MCF 10A (cell line): ENCODE measurements around the gene EMX1. TPM values are rescaled to one million over a fixed set of nuclear protein-coding genes. Genes with fewer than 3 reads are reported as not detected.

Source experiments
- BruUV-seq: library from RNA; stranded (reverse); fragments of 400-500 nt; replicated peaks from 2 replicates; lab custom pipeline; 2021; lab: Mats Ljungman, UMichigan
- CTCF ChIA-PET: fragments of 300-600 bp; sonication (Branson Sonifier 250); formaldehyde crosslinking; extraction: SDS; loops from one replicate; lab custom pipeline; 2021; ENCODE audit warnings: antibody characterized with exemption, inconsistent platforms; lab: Yijun Ruan, JAX
- POLR2A ChIA-PET: fragments of 300-600, 350-650 bp; sonication (Branson Sonifier 250); formaldehyde crosslinking; extraction: SDS; loops from one replicate; lab custom pipeline; 2020; ENCODE audit warnings: antibody characterized with exemption, inconsistent platforms; lab: Yijun Ruan, JAX
- DNase-seq: peaks from one replicate; pipeline ENCODE4 v3.0.0-alpha.2; 2018; ENCODE audit not compliant: unreplicated experiment
- H3K27ac Mint-ChIP-seq: one replicate; pipeline ENCODE4 v1.8.0; 2022; ENCODE audit warnings: mild to moderate bottlenecking, low read depth, mixed read lengths; ENCODE audit not compliant: unreplicated experiment
- H3K27me3 Mint-ChIP-seq: one replicate; pipeline ENCODE4 v1.8.0; 2022; ENCODE audit warnings: mixed read lengths; ENCODE audit not compliant: insufficient read depth, unreplicated experiment
- H3K36me3 Mint-ChIP-seq: one replicate; pipeline ENCODE4 v1.8.0; 2022; ENCODE audit warnings: mild to moderate bottlenecking, moderate library complexity, mixed read lengths; ENCODE audit not compliant: insufficient read depth, unreplicated experiment
- H3K4me1 Mint-ChIP-seq: one replicate; pipeline ENCODE4 v1.8.0; 2022; ENCODE audit warnings: mixed read lengths; ENCODE audit not compliant: insufficient read depth, unreplicated experiment
- H3K4me3 Mint-ChIP-seq: one replicate; pipeline ENCODE4 v1.8.0; 2022; ENCODE audit warnings: mild to moderate bottlenecking, moderate library complexity, mixed read lengths; ENCODE audit not compliant: unreplicated experiment
- H3K9me3 Mint-ChIP-seq: one replicate; pipeline ENCODE4 v1.8.0; 2022; ENCODE audit warnings: mixed read lengths; ENCODE audit not compliant: unreplicated experiment
- CTCF ChIP-seq: fragments of 200-600 bp; IDR thresholded peaks from one replicate; pipeline ENCODE4 v1.8.0; 2022; ENCODE audit warnings: antibody characterized with exemption, mild to moderate bottlenecking; ENCODE audit not compliant: unreplicated experiment
- intact Hi-C: fragments of 100-400 bp; cut with micrococcal nuclease; formaldehyde crosslinking; loops from 2 replicates; pipeline ENCODE4 v1.14.1; 2022
- total RNA-seq: library from RNA; stranded (reverse); gene quantifications from 2 replicates; pipeline ENCODE4 v1.2.3, GENCODE V29; 2022

Gene EMX1
- total RNA-seq, 1 experiment from 2014 or later = not detected

- no peaks in the 10 kb centered on the region for H3K27me3 Mint-ChIP-seq
- H3K36me3 Mint-ChIP-seq = no peaks in the 10 kb centered on the region
- BruUV-seq = no TSS peak
- CTCF ChIA-PET = interaction anchor here (1.0 to 1.8 kb wide), 3 partner anchors 11 to 197 kb away, joined by 3 to 8 read pairs (median 6); no protein-coding TSS in a partner anchor
- intact Hi-C loops = no loop called here
- H3K27ac Mint-ChIP-seq = no peak overlapping the region
- no peaks in the 10 kb centered on the region for H3K9me3 Mint-ChIP-seq
- POLR2A ChIA-PET = no interaction called here
- H3K4me1 Mint-ChIP-seq = peaks cover 9% of the 10 kb centered on the region
- no peak for TF ChIP-seq CTCF
- H3K4me3 Mint-ChIP-seq = no peak overlapping the region
- DNase-seq = no peak
Observed at GRCh38 chr2:72980535-72981217, 63.4 kb downstream of the EMX1 start.

- no peak for DNase-seq
- H3K36me3 Mint-ChIP-seq = peaks cover 3% of the 10 kb centered on the region
- H3K4me3 Mint-ChIP-seq = no peak overlapping the region
- CTCF ChIA-PET = interaction anchor here (1.8 kb wide), 1 partner anchor 10 kb away, joined by 6 read pairs; no protein-coding TSS in a partner anchor
- H3K27ac Mint-ChIP-seq = no peak overlapping the region
- POLR2A ChIA-PET = no interaction called here
- no peaks in the 10 kb centered on the region for H3K27me3 Mint-ChIP-seq
- no peaks in the 10 kb centered on the region for H3K9me3 Mint-ChIP-seq
- no peak for TF ChIP-seq CTCF
- H3K4me1 Mint-ChIP-seq = peaks cover 9% of the 10 kb centered on the region
- no TSS peak for BruUV-seq
- intact Hi-C loops = no loop called here
Observed at GRCh38 chr2:72981536-72981935, 64.2 kb downstream of the EMX1 start.

DNA sequence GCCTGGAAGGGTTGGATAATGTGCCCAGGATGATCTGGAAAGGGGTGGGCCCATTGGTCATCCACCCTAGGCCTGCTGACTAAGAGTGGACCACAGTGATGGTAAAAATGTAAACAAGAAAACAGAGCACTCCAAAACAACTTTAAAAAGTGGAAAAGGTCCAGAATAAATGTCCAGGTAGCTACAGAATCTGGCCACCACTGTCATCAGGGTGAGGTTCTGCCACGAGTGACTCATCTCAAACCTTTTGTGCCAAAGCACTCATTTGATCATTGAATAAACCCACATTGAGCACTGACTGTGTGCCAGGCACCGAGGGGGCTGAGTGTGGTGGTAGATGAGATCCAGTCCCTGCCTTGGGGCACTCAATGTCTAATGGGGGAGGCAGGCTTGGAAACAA is 64.9 kb downstream of the EMX1 start:
- ChIA-PET CTCF (interaction anchor here (0.6 to 3.0 kb wide), 5 partner anchors 9 to 469 kb away, joined by 3 to 13 read pairs (median 5); no protein-coding TSS in a partner anchor), POLR2A (no interaction called here)
- Mint-ChIP-seq H3K4me1 (peaks cover 9% of the 10 kb centered on the region), H3K4me3 (no peak overlapping the region), H3K27me3 (no peaks in the 10 kb centered on the region), H3K36me3 (peaks cover 6% of the 10 kb centered on the region), H3K27ac (no peak overlapping the region), H3K9me3 (no peaks in the 10 kb centered on the region)
- TF ChIP-seq CTCF = no peak
- DNase-seq = no peak
- no TSS peak for BruUV-seq
- intact Hi-C loops = no loop called here

DNA sequence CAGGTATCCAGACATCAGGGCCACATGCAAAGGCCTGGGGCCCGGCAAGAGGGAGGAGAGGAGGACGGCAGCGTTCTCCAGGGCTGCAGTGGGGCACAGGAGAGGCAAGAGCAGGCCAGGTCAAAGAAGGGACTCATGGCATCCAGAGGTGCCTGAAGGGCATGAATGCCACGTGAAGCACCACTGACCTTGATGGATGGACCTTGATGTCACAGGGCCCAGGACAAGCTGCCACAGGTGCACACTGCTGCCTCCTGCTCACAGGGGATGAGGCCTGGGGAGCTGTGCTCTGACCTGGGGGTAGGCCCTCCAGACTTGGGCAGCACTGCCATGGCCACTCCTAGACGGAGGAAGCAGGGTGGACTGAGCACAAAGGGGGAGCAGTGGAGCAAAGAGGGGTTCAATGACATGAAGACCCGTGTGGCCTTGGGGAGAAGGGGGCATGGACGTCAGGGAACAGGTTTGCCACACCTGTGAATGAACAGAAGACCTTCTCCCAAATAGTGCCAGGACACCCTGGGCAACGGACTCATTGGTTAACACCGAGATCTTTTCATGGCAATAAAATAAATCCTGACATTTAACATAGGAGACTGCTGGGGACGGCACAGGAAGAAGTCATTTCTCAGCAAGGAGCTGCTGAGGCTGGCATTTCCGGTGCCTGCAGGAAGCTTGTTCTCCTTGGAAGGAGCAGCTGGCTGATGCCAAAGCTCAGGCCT is 65.6 kb downstream of the EMX1 start:
- Mint-ChIP-seq H3K4me1 (peaks cover 9% of the 10 kb centered on the region), H3K9me3 (no peaks in the 10 kb centered on the region), H3K4me3 (no peak overlapping the region), H3K27me3 (no peaks in the 10 kb centered on the region), H3K36me3 (peaks cover 6% of the 10 kb centered on the region), H3K27ac (no peak overlapping the region)
- POLR2A ChIA-PET = no interaction called here
- no TSS peak for BruUV-seq
- DNase-seq = no peak
- no peak for TF ChIP-seq CTCF
- intact Hi-C loops = no loop called here
- CTCF ChIA-PET = interaction anchor here (0.6 to 3.0 kb wide), 7 partner anchors 9 to 470 kb away, joined by 3 to 13 read pairs (median 5); no protein-coding TSS in a partner anchor
